Epithelial cell of esophagus (primary cell): ENCODE measurements around the gene SCGB1A1.

ENCODE experiments used
- DNase-seq: peaks from one replicate; pipeline ENCODE4 v3.0.0; 2010; ENCODE audit warnings: low read depth
- H3K4me3 ChIP-seq: 2 replicates; pipeline ENCODE4 v1.5.1; 2011; ENCODE audit warnings: mild to moderate bottlenecking, low read length, control low read depth
- CTCF ChIP-seq: IDR thresholded peaks from 2 replicates; pipeline ENCODE4 v1.5.1; 2011; ENCODE audit warnings: low read depth, mild to moderate bottlenecking, low read length, control low read depth, inconsistent platforms; ENCODE audit not compliant: insufficient read depth; ENCODE audit errors: missing control alignments

SCGB1A1 gene

GRCh38 chr11:62438641-62439040, 19.8 kb downstream of the SCGB1A1 start:
- H3K4me3 ChIP-seq: no peak overlapping the region
- no peak for TF ChIP-seq CTCF
- no peak for DNase-seq

GRCh38 chr11:62439785-62440602, 21.2 kb downstream of the SCGB1A1 start:
- no peak overlapping the region for H3K4me3 ChIP-seq
- DNase-seq: no peak
- no peak for TF ChIP-seq CTCF

- peak overlapping the region; percentile 31 for H3K4me3 ChIP-seq
- DNase-seq: no peak
- TF ChIP-seq CTCF: no peak
Observed at GRCh38 chr11:62443390-62444235, 24.8 kb downstream of the SCGB1A1 start.

GRCh38 chr11:62444236-62444833, 25.5 kb downstream of the SCGB1A1 start:
- TF ChIP-seq CTCF: no peak
- peak; percentile 23 for DNase-seq
- peak overlapping the region; percentile 31 for H3K4me3 ChIP-seq

- H3K4me3 ChIP-seq: peak overlapping the region; percentile 31
- no peak for DNase-seq
- no peak for TF ChIP-seq CTCF
Observed at GRCh38 chr11:62444835-62445234, 26.0 kb downstream of the SCGB1A1 start.

- H3K4me3 ChIP-seq: no peak overlapping the region
- no peak for TF ChIP-seq CTCF
- no peak for DNase-seq
Observed at GRCh38 chr11:62445314-62445740, 26.5 kb downstream of the SCGB1A1 start.
